ENCODE measurements around the gene WBP2.

- TF ChIP-seq ELF1 (IDR thresholded peaks at IDR 0.05; ENCODE audit: borderline replicate concordance, low read depth) (no peak), EZH2 (IDR thresholded peaks at IDR 0.05) (no peak), CTCF (IDR thresholded peaks at IDR 0.05 in 2 of 3, conservative IDR thresholded peaks at IDR 0.05 in 1 of 3; ENCODE audit: borderline replicate concordance in 1 of 3, insufficient read depth in 1 of 3, low read depth in 2 of 3, low read length in 2 of 3) (no peak), EZH2phosphoT487 (IDR thresholded peaks at IDR 0.05; ENCODE audit: borderline replicate concordance) (no peak)
Observed at GRCh38 chr17:75864448-75864871, 9.3 kb upstream of the WBP2 start.

Data from HCT116 (cell line).